ENCODE data around the gene PRR14.
A peak's percentile ranks its signal among the peaks of the same experiment; 100 is the strongest.

PRR14 gene

DNA sequence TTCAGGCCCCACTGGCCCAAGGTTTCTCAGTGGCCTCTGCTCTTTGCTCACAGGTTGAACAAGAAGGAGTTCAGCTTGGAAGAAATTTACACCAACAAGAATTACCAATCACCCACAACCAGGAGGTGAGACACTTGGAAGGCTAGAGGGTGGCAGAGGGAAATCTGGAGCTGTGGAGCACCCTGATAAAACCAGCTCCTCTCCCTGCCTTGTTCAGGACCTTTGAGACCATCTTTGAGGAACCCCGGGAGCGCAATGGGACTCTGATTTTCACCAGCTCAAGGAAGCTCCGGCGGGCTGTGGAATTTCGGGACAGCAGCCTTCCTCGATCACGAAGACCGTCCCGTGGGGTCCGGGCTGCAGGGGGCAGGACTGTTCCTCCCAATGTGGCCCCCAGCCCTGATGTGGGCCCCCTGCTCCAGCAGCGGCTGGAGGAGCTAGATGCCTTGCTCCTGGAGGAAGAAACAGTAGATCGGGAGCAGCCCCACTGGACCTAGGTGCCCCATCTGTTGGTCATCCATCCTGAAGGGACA, 5.1 kb downstream of the PRR14 start:
- DNase-seq (ENCODE audit: low read depth): no peak
- H3K4me3 ChIP-seq (ENCODE audit: low read depth, low read length): no peak overlapping the region
- TF ChIP-seq, protein P1, sequence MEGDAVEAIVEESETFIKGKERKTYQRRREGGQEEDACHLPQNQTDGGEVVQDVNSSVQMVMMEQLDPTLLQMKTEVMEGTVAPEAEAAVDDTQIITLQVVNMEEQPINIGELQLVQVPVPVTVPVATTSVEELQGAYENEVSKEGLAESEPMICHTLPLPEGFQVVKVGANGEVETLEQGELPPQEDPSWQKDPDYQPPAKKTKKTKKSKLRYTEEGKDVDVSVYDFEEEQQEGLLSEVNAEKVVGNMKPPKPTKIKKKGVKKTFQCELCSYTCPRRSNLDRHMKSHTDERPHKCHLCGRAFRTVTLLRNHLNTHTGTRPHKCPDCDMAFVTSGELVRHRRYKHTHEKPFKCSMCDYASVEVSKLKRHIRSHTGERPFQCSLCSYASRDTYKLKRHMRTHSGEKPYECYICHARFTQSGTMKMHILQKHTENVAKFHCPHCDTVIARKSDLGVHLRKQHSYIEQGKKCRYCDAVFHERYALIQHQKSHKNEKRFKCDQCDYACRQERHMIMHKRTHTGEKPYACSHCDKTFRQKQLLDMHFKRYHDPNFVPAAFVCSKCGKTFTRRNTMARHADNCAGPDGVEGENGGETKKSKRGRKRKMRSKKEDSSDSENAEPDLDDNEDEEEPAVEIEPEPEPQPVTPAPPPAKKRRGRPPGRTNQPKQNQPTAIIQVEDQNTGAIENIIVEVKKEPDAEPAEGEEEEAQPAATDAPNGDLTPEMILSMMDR (conservative IDR thresholded peaks at IDR 0.05; ENCODE audit: low read depth, low read length): no peak

GRCh38 chr16:30656388-30656787, 5.6 kb downstream of the PRR14 start:
- H3K4me3 ChIP-seq (ENCODE audit: low read depth, low read length): no peak overlapping the region
- DNase-seq (ENCODE audit: low read depth): no peak
- TF ChIP-seq, protein P1 (conservative IDR thresholded peaks at IDR 0.05; ENCODE audit: low read depth, low read length): no peak

- TF ChIP-seq, protein P1 (conservative IDR thresholded peaks at IDR 0.05; ENCODE audit: low read depth, low read length): no peak
- peak overlapping the region; percentile 56 for H3K4me3 ChIP-seq (ENCODE audit: low read depth, low read length)
- DNase-seq (ENCODE audit: low read depth): no peak
These were observed 6.5 kb downstream of the PRR14 start for GRCh38 chr16:30656974-30657865.

DNA sequence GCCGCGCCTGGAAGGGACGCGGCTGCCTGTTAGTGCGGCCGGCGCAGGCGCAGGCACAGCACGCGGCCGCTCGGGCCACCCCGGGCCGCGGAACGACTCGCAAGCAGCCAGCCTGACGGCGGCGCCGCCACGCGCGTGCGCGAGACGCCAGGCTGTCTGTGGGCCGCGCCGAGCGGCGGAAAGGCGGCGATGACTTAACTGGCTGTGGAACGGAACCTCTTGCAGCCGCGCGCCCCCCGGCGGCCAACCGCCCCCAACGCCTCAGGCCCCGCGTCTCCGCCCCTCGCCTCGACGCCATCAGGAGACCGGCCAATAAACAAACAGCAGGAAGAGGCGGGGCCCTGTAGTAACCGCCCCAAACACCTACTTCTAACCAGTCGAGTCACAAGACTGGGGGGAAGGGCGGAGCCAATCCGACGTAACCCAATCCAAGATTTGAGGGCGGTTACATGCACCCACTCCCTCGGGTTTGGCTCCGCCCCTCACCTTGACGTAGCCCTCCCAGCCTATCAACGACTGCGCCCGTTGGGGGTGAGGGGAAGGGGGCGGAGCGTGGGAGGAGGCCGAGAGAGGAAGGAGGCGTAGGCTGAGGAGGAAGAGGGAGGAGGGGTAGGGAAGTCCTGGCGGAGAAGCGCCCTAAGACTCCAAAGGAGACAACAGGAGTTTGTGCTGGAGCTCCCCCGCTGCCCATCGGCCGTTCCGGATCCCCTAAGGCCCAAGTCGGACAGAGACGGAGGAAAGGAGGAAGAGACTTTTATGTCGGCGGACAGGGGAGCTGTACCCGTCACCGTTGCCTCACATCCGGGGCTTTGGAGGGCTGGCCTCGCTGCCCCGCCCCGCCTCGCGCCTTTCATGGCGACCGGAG, 7.3 kb downstream of the PRR14 start, which contains the start of gene FBRS:
Gene FBRS, plus strand, starts transcription at position 566 of the 865 bp plus-strand sequence. CDS start 1,088 bp downstream, outside the sequence.
- TF ChIP-seq, protein P1 (conservative IDR thresholded peaks at IDR 0.05; ENCODE audit: low read depth, low read length): peak; percentile 63
- H3K4me3 ChIP-seq (ENCODE audit: low read depth, low read length): peak within 1 kb of the TSS; percentile 91
- peak; percentile 100 for DNase-seq (ENCODE audit: low read depth)

DNA sequence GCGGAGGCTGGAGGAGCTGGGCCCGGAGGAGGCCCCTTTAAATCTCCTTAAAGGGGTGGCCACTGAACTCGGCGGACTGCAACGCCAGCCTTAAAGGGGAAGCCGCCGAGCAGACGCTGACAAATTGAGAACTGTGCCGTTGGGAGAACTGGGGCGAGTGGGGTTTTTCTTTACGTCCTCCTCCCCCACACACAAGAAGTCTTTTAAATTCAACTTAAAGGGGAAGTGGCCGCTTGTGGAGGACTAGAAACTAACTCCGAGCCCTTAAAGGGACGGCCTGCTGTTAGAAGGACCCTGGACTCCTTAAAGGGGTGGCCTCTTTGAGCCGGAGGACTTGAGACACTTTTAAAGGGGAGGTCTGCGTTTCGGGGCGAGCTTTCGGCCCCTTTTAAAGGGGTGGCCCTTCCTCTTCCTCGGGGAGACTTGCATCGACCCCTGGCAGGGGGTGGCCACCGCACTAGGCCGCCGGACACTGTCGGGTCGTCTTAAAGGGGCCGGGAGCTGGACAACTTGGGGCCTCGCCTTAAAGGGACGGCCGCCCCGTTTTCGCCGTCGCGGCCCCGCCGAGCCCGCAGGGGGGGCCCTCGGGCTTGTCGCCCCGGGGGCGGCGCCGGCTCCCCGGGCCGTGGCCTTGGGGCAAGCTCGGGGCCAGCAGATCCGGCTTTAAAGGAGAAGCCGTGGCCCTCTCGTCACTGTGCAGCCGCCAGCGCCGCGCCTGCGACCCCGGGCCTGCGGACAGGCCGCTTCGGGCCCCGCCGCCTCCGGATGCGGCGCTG, 8.2 kb downstream of the PRR14 start:
- TF ChIP-seq, protein P1 (conservative IDR thresholded peaks at IDR 0.05; ENCODE audit: low read depth, low read length): no peak
- peak overlapping the region; percentile 91 for H3K4me3 ChIP-seq (ENCODE audit: low read depth, low read length)
- peak; percentile 98 for DNase-seq (ENCODE audit: low read depth)

Measured in choroid plexus epithelial cell (primary cell).